SH-SY5Y (cell line): ENCODE data around the gene STX12.

Experiments used
- GATA2 ChIP-seq: IDR thresholded peaks from 2 replicates; pipeline ENCODE4 v1.6.1; 2011; ENCODE audit warnings: mild to moderate bottlenecking, low read depth, low read length
- GATA3 ChIP-seq: IDR thresholded peaks from 2 replicates; pipeline ENCODE4 v1.6.1; 2011; ENCODE audit warnings: low read depth, mild to moderate bottlenecking, low read length, moderate library complexity

- TF ChIP-seq GATA2 (no peak), GATA3 (no peak)
Observed at GRCh38 chr1:27773826-27774445, 917 bp downstream of the STX12 start.
